Upper lobe of left lung (tissue), 6 donors: ENCODE measurements around the gene OCIAD1. TPM values are rescaled to one million over a fixed set of nuclear protein-coding genes. Genes with fewer than 3 reads are reported as not detected.

Experiments used
- ATAC-seq, 2 donors: fragments of 200-7000 bp; cut with Tn5 transposase; one replicate each; pipeline ENCODE4 v1.9.1; 2022; ENCODE audit warnings: mild to moderate bottlenecking in 2 of 2, moderate library complexity in 2 of 2; ENCODE audit not compliant: low FRiP score in 2 of 2
- DNase-seq, 2 donors: peaks; one replicate each; pipeline ENCODE4 v3.0.0-alpha.2; 2019 to 2020
- H3K27ac ChIP-seq, 4 donors: fragments of 200-600 bp; sonication (generic); one replicate each; pipeline ENCODE4 v1.5.1; 2016 to 2019
- H3K27me3 ChIP-seq, 4 donors: fragments of 200-600 bp; sonication (generic); one replicate each; pipeline ENCODE4 v1.5.1; 2017 to 2019
- H3K36me3 ChIP-seq, 4 donors: fragments of 200-600 bp; sonication (generic); one replicate each; pipeline ENCODE4 v1.5.1; 2016 to 2019
- H3K4me1 ChIP-seq, 4 donors: fragments of 200-600 bp; sonication (generic); one replicate each; pipeline ENCODE4 v1.5.1; 2018 to 2019
- H3K4me3 ChIP-seq, 4 donors: fragments of 200-600 bp; sonication (generic); one replicate each; pipeline ENCODE4 v1.5.1; 2017 to 2019; ENCODE audit warnings: mild to moderate bottlenecking in 2 of 4, moderate library complexity in 1 of 4
- H3K9me3 ChIP-seq, 4 donors: fragments of 200-600 bp; sonication (generic); one replicate each; pipeline ENCODE4 v1.5.1; 2018 to 2019
- CTCF ChIP-seq, 6 experiments: fragments of 450-650 bp in 4 of 6; fragments of 200-600 bp in 2 of 6; sonication (generic) in 2 of 6; IDR thresholded peaks; one replicate each; pipeline ENCODE4 v1.5.1; 2016 to 2019; ENCODE audit warnings: antibody characterized with exemption in 6 of 6
- EP300 ChIP-seq, 4 donors: sonication (generic); formaldehyde crosslinking; IDR thresholded peaks; one replicate each; pipeline ENCODE4 v1.5.1; 2017; ENCODE audit warnings: antibody characterized with exemption in 4 of 4, control low read depth in 2 of 4
- POLR2A ChIP-seq, 4 donors: fragments of 450-650 bp; IDR thresholded peaks; one replicate each; pipeline ENCODE4 v1.5.1; 2016 to 2017; ENCODE audit warnings: antibody characterized with exemption in 4 of 4, mild to moderate bottlenecking in 2 of 4
- POLR2AphosphoS5 ChIP-seq, 2 donors: sonication (generic); formaldehyde crosslinking; IDR thresholded peaks; one replicate each; pipeline ENCODE4 v1.5.1; 2017; ENCODE audit warnings: antibody characterized with exemption in 2 of 2
- WGBS, 2 donors: methylation state at CpG; one replicate each; pipeline ENCODE4 v1.1.5; 2017 to 2018; 5-methylcytosine and 5-hydroxymethylcytosine counted together
- total RNA-seq, 6 donors: library from RNA; depleted of rRNA in 4 of 6; stranded (reverse); fragments of >200 nt in 4 of 6; gene quantifications; one replicate each; pipeline versions ENCODE4 v1.1.0 to v1.2.1, GENCODE V29; 2016 to 2021
- donor health status: DM: no; HTN: no; CAD: no; lungs with moderate emphysema.
- donor health status: DM: no; HTN: yes; CAD: no; lungs with severe emphysema.

OCIAD1 gene
- 100 to 1,000 TPM in 1 of 6 donors, 10 to 100 TPM in 5; 31.5 to 104 (median 82.9) TPM for total RNA-seq

- Histone ChIP-seq H3K9me3 (no peaks in the 10 kb centered on the region), H3K4me1 (peaks cover 12 to 20% (median 13%) of the 10 kb centered on the region in 4 donors)
- 0 to 2% methylated on average over 46 to 56 of the region's 56 CpGs for WGBS, 2 donors
Measured at GRCh38 chr4:48830706-48831531, at the start of gene OCIAD1. OCIAD1 (plus strand) TSS chr4:48831088; CDS start chr4:48832625, 1,537 bp downstream.

GRCh38 chr4:48781968-48782367 lies 48.9 kb upstream of the OCIAD1 start:
- Histone ChIP-seq H3K4me1 (peaks cover 13 to 22% (median 18%) of the 10 kb centered on the region in 4 donors), H3K4me3 (no peak overlapping the region), H3K36me3 (no peaks in the 10 kb centered on the region), H3K27ac (no peak overlapping the region), H3K27me3 (no peaks in the 10 kb centered on the region), H3K9me3 (no peaks in the 10 kb centered on the region)
- ATAC-seq: no peak
- TF ChIP-seq POLR2A (IDR thresholded peaks at IDR 0.05): no peak
- no peak for TF ChIP-seq CTCF (IDR thresholded peaks at IDR 0.05)
- TF ChIP-seq POLR2AphosphoS5 (IDR thresholded peaks at IDR 0.05): no peak
- TF ChIP-seq EP300 (IDR thresholded peaks at IDR 0.05): no peak
- no peak for DNase-seq

More at GRCh38 chr4:48830706-48831531, at the start of gene OCIAD1:
- H3K4me3 ChIP-seq: peak within 1 kb of the TSS; percentile 63 to 89 (median 74)
- TF ChIP-seq POLR2A (IDR thresholded peaks at IDR 0.05) (peak in 1 of 4 donors; percentile 66), EP300 (IDR thresholded peaks at IDR 0.05) (peak in 1 of 4 donors; percentile 37), POLR2AphosphoS5 (IDR thresholded peaks at IDR 0.05) (peak; percentile 77 to 79), CTCF (IDR thresholded peaks at IDR 0.05) (peak in 1 of 6 experiments; percentile 15)
- H3K27ac ChIP-seq: peak within 1 kb of the TSS; percentile 92 to 99 (median 94)
- no peaks in the 10 kb centered on the region for H3K27me3 ChIP-seq
- H3K36me3 ChIP-seq: peaks cover 8 to 24% (median 19%) of the 10 kb centered on the region in 4 donors
- DNase-seq (peak; percentile 97 to 100), ATAC-seq (peak; percentile 100)

GRCh38 chr4:48785302-48785701 lies 45.6 kb upstream of the OCIAD1 start:
- Histone ChIP-seq H3K9me3 (no peaks in the 10 kb centered on the region), H3K4me3 (no peak overlapping the region), H3K27ac (no peak overlapping the region), H3K27me3 (no peaks in the 10 kb centered on the region), H3K36me3 (no peaks in the 10 kb centered on the region), H3K4me1 (peaks cover 0 to 6% (median 3%) of the 10 kb centered on the region in 4 donors)
- TF ChIP-seq CTCF (IDR thresholded peaks at IDR 0.05) (no peak), EP300 (IDR thresholded peaks at IDR 0.05) (no peak), POLR2A (IDR thresholded peaks at IDR 0.05) (no peak), POLR2AphosphoS5 (IDR thresholded peaks at IDR 0.05) (no peak)
- DNase-seq (no peak), ATAC-seq (no peak)

DNA sequence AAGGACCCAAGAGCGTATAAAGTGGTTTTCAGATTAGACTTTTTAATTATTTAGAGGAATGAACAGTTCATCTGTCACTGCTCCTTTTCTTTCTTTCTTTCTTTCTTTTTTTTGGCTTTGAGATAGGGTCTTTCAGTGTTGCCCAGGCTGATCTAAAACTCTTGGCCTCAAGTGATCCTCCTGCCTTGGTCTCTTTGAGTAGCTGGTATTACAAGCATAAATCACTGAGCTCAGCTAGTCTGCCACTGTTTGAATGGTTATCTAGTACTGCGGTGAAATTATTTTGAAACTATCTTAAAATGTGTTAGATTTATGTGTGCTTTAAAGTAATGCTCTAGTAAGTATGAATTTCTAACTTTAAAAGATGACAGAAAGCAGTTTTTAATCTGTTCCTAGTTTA lies 44.3 kb upstream of the OCIAD1 start:
- 84 to 90% methylated on average over 2 of the region's 2 CpGs for WGBS, 2 donors
- no peak for ATAC-seq
- no peaks in the 10 kb centered on the region for H3K36me3 ChIP-seq

More for the DNA sequence above, 44.3 kb upstream of the OCIAD1 start:
- H3K27ac ChIP-seq: no peak overlapping the region
- H3K27me3 ChIP-seq: no peaks in the 10 kb centered on the region
- no peaks in the 10 kb centered on the region for H3K9me3 ChIP-seq
- TF ChIP-seq CTCF (IDR thresholded peaks at IDR 0.05) (no peak), POLR2AphosphoS5 (IDR thresholded peaks at IDR 0.05) (no peak), EP300 (IDR thresholded peaks at IDR 0.05) (no peak), POLR2A (IDR thresholded peaks at IDR 0.05) (no peak)
- no peak overlapping the region for H3K4me3 ChIP-seq
- DNase-seq: no peak
- H3K4me1 ChIP-seq: no peaks in the 10 kb centered on the region
